HL-60 (cell line): ENCODE results near the gene NXT1.

Experiments used
- CTCF ChIP-seq: IDR thresholded peaks from one replicate; pipeline ENCODE4 v1.5.1; 2011; ENCODE audit warnings: low read length, control low read depth, inconsistent platforms; ENCODE audit not compliant: insufficient read depth
- POLR2AphosphoS5 ChIP-seq: IDR thresholded peaks from 2 replicates; pipeline ENCODE4 v1.6.1; 2012; ENCODE audit warnings: low read depth

GRCh38 chr20:23344336-23344735, 6.3 kb upstream of the NXT1 start:
- TF ChIP-seq POLR2AphosphoS5 (no peak), CTCF (no peak)
